Measurements from ENCODE around the gene PPFIA2.

The PPFIA2 gene

DNA sequence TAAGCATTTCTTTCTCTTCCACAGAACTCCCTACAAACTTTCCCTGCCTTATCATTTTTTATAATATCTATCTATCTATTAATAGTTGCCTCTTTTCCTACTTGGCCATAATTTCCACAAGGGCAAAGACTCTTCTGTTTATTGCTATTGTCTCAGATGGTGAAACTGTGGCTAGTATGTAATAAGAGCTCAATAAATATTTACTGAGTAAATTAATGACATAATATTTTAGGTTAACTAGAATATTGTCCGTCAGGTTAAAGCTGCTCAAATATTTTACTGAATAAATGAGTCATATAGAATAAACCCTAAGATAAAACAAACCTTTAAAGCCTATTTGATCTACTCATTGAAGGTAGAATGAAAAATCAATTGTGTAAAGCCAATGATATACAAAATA lies 240.5 kb downstream of the PPFIA2 start:
- DNase-seq (ENCODE audit: low read depth, low spot score), result no peak
- H3K4me3 ChIP-seq (ENCODE audit: low read depth, low read length), result no peak overlapping the region
- TF ChIP-seq, protein P1, sequence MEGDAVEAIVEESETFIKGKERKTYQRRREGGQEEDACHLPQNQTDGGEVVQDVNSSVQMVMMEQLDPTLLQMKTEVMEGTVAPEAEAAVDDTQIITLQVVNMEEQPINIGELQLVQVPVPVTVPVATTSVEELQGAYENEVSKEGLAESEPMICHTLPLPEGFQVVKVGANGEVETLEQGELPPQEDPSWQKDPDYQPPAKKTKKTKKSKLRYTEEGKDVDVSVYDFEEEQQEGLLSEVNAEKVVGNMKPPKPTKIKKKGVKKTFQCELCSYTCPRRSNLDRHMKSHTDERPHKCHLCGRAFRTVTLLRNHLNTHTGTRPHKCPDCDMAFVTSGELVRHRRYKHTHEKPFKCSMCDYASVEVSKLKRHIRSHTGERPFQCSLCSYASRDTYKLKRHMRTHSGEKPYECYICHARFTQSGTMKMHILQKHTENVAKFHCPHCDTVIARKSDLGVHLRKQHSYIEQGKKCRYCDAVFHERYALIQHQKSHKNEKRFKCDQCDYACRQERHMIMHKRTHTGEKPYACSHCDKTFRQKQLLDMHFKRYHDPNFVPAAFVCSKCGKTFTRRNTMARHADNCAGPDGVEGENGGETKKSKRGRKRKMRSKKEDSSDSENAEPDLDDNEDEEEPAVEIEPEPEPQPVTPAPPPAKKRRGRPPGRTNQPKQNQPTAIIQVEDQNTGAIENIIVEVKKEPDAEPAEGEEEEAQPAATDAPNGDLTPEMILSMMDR (IDR thresholded peaks at IDR 0.05; ENCODE audit: low read depth, low read length), result no peak
- in situ Hi-C loops (cut with HindIII; ENCODE audit: low sequenced_read_pairs), result no loop called here

DNA sequence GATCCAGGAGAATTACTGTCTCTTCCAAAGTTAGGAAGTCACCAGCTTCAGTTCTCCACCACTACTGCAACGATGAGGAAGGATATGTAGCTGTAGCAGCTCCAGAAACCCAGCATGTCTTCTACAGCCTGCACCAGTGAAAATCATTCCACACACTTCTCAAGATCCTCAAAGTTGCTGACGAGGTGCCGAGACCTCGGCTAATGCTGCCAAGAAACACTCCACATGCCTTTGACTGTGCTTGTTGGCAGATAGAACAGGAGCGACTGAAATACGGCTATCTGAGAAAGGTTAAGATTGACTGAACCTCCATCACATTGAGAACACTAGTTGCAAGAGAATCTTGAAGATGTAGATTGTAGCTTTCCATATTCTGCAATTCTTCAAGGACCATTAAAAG lies 241.9 kb downstream of the PPFIA2 start:
- in situ Hi-C loops (cut with HindIII; ENCODE audit: low sequenced_read_pairs), result no loop called here
- DNase-seq (ENCODE audit: low read depth, low spot score), result no peak
- H3K4me3 ChIP-seq (ENCODE audit: low read depth, low read length), result no peak overlapping the region
- TF ChIP-seq, protein P1 (IDR thresholded peaks at IDR 0.05; ENCODE audit: low read depth, low read length), result no peak

DNA sequence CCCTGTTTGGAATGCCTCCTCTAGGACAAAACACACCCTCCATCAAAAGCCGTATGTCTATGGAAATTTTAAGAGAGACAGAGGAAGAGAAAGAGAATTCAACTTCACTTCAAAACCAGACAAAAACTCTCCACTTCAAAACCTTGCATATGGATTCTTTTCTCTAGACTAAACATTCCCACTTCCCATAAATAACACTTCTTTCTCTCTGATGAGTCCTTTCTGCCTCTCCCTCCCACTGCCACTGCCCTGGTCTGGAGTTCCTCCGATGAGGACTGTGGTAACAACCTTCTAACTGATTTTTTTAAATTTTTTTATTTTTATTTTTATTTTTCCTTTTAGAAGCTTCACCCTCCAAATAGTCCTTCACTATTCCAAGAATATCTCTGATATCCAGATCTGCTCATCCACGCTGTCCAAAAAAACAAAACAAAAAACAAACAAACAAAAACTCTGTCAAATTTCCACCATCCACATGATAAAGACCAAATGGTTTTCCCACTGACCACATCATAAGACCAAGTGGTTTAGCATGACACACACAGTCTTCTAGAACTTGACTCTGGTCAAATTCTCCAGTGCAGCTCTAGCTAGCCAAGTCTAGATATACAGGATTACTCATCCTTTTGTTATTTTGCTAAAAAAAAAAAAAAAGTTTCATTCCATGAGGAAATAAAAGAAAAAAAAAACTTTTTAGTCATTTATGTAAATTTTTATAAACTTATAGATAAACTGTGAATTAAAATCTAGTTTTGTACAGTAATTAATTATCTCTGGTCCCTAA lies 256.0 kb downstream of the PPFIA2 start:
- DNase-seq (ENCODE audit: low read depth, low spot score), result peak; percentile 94
- TF ChIP-seq, protein P1 (IDR thresholded peaks at IDR 0.05; ENCODE audit: low read depth, low read length), result no peak
- in situ Hi-C loops (cut with HindIII; ENCODE audit: low sequenced_read_pairs), result no loop called here
- H3K4me3 ChIP-seq (ENCODE audit: low read depth, low read length), result no peak overlapping the region

DNA sequence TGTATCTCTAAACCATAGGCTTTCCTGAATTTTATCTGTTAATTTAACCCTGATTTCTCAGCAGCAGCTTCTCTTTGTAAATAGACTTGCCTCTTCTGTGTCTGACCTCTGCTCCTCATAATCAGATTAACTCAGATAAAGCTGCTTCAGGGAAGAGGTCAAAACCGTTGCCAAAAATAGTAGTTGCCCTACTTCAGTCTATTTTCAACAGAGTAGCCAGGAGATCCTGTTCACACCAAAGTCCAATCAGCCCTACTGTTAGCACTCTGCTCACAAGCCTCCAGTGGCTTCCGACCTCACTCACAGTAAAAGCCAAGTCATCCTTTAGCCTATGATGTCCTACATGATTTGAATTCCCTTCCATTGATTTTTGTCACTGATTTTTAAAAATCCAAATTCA lies 258.4 kb downstream of the PPFIA2 start:
- H3K4me3 ChIP-seq (ENCODE audit: low read depth, low read length), result no peak overlapping the region
- no peak for DNase-seq (ENCODE audit: low read depth, low spot score)
- TF ChIP-seq, protein P1 (IDR thresholded peaks at IDR 0.05; ENCODE audit: low read depth, low read length), result no peak
- in situ Hi-C loops (cut with HindIII; ENCODE audit: low sequenced_read_pairs), result no loop called here

DNA sequence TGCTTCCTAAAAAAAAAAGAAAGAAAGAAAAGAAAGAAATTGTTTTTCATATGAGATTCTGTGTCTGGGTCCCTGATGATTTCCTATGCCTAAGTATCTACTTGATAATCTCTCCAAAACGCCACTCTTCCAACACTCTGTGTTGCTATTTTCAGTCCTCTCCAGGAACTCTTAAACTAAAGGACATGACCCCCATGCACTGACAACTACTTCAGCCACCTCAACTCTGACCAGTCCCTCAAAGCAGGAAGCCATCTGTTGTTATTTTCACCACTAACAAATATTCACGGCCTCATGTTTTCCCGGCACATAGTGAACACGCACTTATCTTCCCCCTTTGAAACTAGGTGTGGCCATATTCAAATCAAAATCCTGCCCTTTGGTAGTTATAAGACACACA lies 259.3 kb downstream of the PPFIA2 start:
- TF ChIP-seq, protein P1 (IDR thresholded peaks at IDR 0.05; ENCODE audit: low read depth, low read length), result no peak
- in situ Hi-C loops (cut with HindIII; ENCODE audit: low sequenced_read_pairs), result no loop called here
- no peak overlapping the region for H3K4me3 ChIP-seq (ENCODE audit: low read depth, low read length)
- no peak for DNase-seq (ENCODE audit: low read depth, low spot score)

DNA sequence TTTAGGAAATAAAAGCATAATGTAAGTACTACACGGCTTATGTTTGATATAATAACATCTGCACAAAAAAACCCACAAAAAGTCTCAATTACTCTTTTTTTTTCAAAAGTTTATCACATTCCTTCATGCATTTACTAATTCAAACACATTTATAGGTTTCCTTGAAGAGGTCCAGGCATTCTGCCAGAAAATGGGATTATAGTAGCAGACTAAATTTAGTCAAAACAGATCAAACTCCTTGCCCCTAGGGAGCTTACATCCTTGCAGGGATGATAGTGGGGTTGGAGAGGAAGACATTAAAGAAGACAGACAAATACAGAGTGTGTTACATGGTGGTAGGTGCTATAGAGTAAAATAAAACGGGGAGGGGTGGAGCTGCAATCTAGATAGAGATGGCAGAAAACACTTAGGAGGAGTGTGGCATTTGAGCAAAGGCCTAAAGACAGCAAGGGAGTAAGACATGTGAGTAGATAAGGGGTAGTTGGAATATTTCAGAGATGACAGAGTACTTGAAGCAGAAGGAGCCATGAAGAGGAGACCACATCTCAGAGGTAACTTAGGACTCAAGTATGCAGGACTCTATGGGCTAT lies 266.9 kb downstream of the PPFIA2 start:
- in situ Hi-C loops (cut with HindIII; ENCODE audit: low sequenced_read_pairs), result no loop called here
- no peak overlapping the region for H3K4me3 ChIP-seq (ENCODE audit: low read depth, low read length)
- DNase-seq (ENCODE audit: low read depth, low spot score), result peak; percentile 11
- TF ChIP-seq, protein P1 (IDR thresholded peaks at IDR 0.05; ENCODE audit: low read depth, low read length), result no peak

Data from astrocyte of the spinal cord (primary cell).